NCI-H510A (cell line): Measurements from ENCODE around the gene DDX5.
"Not testable (repeated sequence)": the region's sequence is repeated elsewhere in the genome, so short reads cannot be mapped to it uniquely, and the experiment has no call there.

ENCODE experiments used
- DNase-seq: peaks from one replicate; lab custom pipeline; 2025; lab: John Stamatoyannopoulos, UW

DDX5 gene

GRCh38 chr17:64507413-64507782 lies 1.3 kb upstream of the DDX5 start:
- peak; percentile 32 for DNase-seq

- DNase-seq, result peak; percentile 99
Measured at GRCh38 chr17:64506576-64507412, 705 bp upstream of the DDX5 start, which contains the start of gene CEP95. CEP95 (plus strand) TSS chr17:64506977; CDS start chr17:64507098, 121 bp downstream.

GRCh38 chr17:64505340-64506200 lies 519 bp downstream of the DDX5 start:
- DNase-seq, result peak; percentile 81

DNA sequence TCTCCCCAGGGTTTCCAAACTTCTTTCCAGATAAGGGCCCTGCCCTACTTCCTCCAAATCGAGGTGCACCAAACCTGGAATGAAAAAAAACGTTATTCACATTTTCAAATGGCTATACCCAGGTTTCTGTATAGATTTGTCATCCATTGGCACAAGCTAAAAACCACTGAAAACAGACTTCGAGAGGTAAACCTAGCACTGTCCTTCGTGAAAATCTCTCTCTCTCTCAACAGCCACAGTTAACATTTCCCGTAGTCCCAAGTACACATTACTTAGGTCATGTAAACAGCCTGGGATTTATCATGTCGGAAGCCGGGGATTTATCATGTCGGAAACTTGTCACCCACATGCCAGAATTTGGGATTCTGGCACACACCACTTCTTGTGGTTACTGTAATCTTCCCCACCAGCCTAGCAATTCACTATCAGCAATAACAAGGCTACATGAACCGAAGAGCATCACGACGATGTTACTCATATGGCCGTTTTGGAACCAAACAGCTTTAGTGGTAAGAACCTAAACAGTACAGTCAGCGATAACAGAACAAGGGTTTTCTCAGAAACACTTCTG lies 1.2 kb downstream of the DDX5 start:
- DNase-seq, result no peak

GRCh38 chr17:64503821-64504768 lies 2.0 kb downstream of the DDX5 start:
- no peak for DNase-seq

- DNase-seq, result no peak
Measured at GRCh38 chr17:64503341-64503740, 2.7 kb downstream of the DDX5 start.

GRCh38 chr17:64502809-64503208 lies 3.3 kb downstream of the DDX5 start:
- DNase-seq, result no peak

- no peak for DNase-seq
Measured at GRCh38 chr17:64502021-64502420, 4.1 kb downstream of the DDX5 start.

- DNase-seq, result no peak
Measured at GRCh38 chr17:64500862-64501765, 5.0 kb downstream of the DDX5 start.

GRCh38 chr17:64500487-64500859 lies 5.6 kb downstream of the DDX5 start:
- DNase-seq, result no peak

DNA sequence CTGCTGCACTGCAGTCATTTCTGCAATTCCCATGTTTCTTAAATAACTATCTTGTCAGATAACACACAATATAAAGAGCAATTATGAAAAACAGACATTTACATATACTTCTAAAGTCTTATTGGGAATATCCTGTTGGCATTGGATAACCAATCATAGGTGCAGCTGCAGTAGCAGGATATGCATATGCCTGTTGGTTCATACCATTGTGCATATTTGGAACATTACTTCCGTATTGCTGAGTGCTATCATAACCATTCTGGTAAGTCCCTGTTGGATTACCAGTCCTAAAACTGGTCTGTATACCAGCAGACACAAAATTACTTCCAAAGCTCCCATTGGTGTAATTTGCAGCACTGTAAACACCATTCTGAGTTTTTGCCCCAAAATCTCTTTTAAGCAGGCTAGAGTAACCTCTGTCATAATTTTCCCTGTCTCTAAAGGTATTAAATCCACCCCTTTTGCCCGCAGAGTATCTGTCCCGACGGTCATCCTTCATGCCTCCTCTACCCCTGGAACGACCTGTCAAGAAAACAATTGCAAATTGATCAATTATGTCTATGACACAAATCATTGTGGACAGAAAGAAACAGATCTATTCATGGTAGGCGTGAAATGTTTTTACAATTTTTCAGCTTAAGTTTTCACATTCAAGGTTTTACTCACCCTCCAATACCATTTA lies 6.1 kb downstream of the DDX5 start:
- DNase-seq, result no peak

DNA sequence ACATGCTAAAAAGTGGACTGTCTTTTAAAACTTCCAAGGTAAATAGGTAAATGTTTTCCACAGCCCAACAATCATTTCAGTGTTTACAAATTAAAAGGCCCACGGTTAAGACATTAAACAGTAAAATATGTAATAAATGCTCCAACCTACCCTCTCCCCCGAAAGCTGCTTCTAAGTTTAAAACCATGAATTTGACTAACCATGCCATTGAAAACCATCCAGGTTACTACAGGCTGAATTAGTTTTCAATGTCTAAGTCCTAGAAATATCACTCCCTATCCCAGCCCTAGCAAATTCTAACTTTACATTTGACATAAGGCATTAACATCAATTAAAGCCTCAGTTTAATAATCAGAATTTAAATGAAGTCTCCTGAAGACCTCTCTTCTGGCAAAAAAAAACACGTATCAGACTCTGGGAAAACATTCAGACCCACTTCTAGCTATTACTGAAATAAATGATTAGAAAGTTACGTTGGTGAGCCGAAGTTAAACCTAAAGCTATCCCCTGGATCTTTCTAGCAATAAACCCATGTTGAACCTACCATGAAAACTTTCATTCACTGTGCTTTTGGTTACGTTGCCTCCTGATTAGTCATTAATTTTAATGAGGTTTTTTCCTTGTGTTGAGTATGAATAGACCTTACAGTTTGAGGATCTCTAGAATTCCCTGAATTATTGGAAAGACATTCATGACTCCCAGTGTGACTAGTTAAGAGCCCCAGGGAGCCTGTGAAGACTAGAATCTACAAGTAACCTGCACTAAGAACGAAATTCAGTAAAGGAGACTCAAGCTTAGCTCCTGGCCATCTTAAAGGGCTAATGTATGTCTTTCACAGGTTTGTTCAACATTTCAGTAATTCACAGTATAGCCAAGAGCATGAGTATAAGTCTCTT lies 7.5 kb downstream of the DDX5 start:
- no peak for DNase-seq

GRCh38 chr17:64497565-64498035 lies 8.5 kb downstream of the DDX5 start:
- no peak for DNase-seq

DNA sequence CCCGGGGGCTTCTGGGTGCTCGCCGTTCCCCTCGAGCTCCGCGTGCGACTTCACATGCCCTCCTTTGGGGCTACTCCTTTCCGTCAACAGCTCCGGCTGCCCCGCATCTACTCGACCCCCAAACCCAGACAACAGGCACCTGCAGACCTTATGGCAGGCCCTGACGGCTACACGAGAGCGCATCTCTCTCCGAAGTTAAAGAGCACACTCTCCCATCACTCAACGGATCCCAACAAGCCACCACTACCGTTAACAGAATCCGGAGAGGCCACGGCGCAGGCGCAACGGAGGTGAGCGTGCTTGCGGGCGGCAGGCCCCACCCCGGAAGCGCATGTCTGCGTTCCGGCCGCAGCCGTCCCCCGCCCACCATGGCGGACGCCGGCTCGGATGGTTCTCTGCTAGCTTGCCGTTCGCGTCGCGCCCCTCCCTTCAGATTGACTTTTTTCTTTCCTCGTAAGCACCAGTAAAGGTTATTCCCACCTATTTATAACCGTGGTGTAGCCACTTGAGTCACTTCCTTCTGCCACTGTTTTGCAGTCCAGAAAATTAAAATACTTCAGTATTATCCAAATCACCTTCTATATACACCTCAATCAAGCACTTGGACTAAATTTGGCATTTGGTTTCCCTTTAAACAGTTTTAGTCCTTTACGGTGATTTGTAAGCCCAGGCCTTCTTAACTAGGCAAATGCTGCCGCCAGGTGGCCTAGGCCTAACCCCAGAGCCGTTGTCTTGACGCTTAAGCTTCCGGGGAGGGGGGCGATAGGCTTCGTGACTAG lies 9.1 kb downstream of the DDX5 start, which contains the start of gene POLG2:
Gene POLG2, minus strand, starts transcription at position 269 of the 779 bp plus-strand sequence. Its CDS starts 86 bp downstream, at position 183.
- DNase-seq, result peak; percentile 89

GRCh38 chr17:64496348-64496785 lies 9.7 kb downstream of the DDX5 start:
- no peak for DNase-seq

- not testable (repeated sequence) for DNase-seq
Measured at GRCh38 chr17:64495300-64495699, 10.8 kb downstream of the DDX5 start.

DNA sequence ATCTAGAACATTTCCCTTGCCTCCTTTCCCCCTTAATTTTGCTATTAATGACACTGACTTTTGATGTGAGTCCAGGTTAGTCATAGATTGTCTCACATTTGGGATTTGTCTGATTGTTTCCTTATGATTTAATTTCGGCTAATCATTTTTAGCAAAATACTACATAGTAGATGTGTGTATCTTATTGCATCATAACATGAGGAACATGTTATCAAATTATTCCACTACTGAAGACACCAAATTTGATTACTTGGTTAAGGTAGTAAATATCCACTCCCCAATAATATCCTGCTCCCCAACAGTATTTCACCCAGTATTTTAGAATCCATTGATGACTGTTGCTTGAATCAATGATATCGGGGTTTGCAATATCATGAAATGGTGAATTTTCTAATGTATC lies 12.0 kb downstream of the DDX5 start:
- DNase-seq, result no peak
